GM12892 (cell line): ENCODE results near the gene PILRA. TPM values are rescaled to one million over a fixed set of nuclear protein-coding genes. Genes with fewer than 3 reads are reported as not detected.
"Not testable (repeated sequence)": the region's sequence is repeated elsewhere in the genome, so short reads cannot be mapped to it uniquely, and the experiment has no call there.

Experiments
- DNase-seq: peaks from one replicate; pipeline ENCODE4 v3.0.0; 2011; ENCODE audit not compliant: insufficient read length
- FAIRE-seq: peaks from 2 replicates; lab custom pipeline; 2011; peaks lifted over from hg19 to GRCh38; lab: Jason Lieb, UNC
- POLR2A ChIP-seq: IDR thresholded peaks from 2 replicates; pipeline ENCODE4 v1.6.1; 2011; ENCODE audit warnings: low read depth, low read length, control low read depth
- POLR2AphosphoS5 ChIP-seq: IDR thresholded peaks from 2 replicates; pipeline ENCODE4 v1.6.1; 2011; ENCODE audit warnings: low read depth, low read length, control low read depth
- TAF1 ChIP-seq: IDR thresholded peaks from 2 replicates; pipeline ENCODE4 v1.6.1; 2011; ENCODE audit warnings: low read depth, mild to moderate bottlenecking, control low read depth, low read length, borderline replicate concordance
- polyA plus RNA-seq: library from polyadenylated mRNA; unstranded; fragments of >200 nt; gene quantifications from one replicate; pipeline ENCODE4 v1.2.1, GENCODE V29; 2012; ENCODE audit warnings: missing spikeins, inconsistent platforms; ENCODE audit not compliant: missing spikeins

The PILRA gene
- polyA plus RNA-seq = 3.9 TPM

DNA sequence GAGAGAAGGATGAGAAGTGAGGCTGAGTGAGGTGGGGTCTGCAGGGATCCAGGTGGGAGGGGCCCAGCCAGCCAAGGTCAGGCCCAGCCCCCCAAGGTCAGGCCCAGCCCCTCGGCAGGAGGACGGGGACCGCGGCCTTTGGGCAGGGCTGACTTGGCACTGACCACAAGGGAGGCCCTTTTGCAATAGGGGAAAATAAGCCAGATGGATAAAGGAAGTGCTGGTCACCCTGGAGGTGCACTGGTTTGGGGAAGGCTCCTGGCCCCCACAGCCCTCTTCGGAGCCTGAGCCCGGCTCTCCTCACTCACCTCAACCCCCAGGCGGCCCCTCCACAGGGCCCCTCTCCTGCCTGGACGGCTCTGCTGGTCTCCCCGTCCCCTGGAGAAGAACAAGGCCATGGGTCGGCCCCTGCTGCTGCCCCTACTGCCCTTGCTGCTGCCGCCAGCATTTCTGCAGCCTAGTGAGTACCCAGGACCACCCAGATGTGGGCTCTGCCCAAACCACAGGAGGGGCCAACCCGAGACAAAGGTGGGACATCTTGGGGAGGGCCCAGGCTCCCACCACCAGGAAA lies at the start of gene PILRA:
Gene PILRA (plus strand): TSS at position 227 of the 571 bp plus-strand sequence. CDS start 170 bp downstream, at position 397.
- no peak for FAIRE-seq
- TF ChIP-seq POLR2A (no peak), POLR2AphosphoS5 (no peak), TAF1 (no peak)
- DNase-seq = no peak

GRCh38 chr7:100324194-100324593 lies 49.1 kb upstream of the PILRA start:
- DNase-seq, FAIRE-seq: not testable (repeated sequence)

- not testable (repeated sequence) for FAIRE-seq, DNase-seq
Measured at GRCh38 chr7:100325671-100326070, 47.6 kb upstream of the PILRA start.

GRCh38 chr7:100326914-100327313 lies 46.4 kb upstream of the PILRA start:
- not testable (repeated sequence) for FAIRE-seq, DNase-seq

- peak; percentile 83 for DNase-seq
- FAIRE-seq = not testable (repeated sequence)
- peak; percentile 96 for TF ChIP-seq POLR2A
- peak; percentile 95 for TF ChIP-seq POLR2AphosphoS5
Measured at GRCh38 chr7:100335566-100336466, 37.5 kb upstream of the PILRA start.

DNA sequence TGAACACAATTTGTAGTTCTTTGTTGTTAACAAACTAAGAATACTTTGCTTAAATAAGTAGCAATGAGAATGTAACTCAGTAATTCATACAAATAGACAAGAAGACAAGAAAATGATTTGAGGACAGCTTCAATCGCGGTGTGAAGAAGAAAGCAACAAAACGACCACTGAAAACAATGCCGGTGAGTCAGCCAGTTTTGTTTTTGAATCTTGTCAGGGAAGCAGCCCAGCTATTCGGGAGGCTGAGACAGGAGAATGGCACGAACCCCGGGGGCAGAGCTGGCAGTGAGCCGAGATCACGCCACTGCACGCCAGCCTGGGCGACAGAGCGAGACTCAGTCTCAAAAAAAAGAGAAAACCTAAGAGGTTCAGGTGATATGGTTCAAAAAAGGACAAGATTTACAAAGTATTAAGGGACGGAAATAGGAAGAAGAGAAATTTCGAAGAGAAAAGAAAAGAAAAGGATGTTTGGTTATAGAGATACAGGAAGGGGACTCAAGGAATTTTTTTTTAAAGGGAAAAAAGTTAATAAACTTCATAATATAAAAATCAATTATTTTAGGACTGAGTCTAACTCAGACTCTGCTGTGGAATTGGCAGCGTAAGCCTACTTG lies 35.1 kb upstream of the PILRA start:
- not testable (repeated sequence) for FAIRE-seq, DNase-seq

DNA sequence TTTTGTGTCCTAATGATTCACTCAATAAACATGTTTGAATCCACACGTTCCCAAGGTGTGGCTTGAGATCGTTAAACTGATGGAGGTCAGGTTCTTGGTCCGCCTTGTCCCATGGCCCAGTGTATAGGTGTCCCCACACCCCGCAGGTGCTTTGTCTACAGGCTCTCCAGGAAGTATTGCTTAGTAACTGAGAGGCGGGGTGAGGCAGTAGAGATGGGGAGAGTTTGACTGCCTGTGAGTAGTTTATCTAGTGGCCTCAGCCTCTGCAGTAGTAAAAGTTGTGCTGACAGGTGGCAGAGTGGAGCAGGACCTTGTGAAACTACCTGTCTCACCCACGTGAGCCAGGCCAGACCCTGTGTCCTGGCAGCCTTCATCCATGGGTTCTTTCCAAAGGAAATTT lies 32.0 kb upstream of the PILRA start:
- not testable (repeated sequence) for FAIRE-seq, DNase-seq

DNA sequence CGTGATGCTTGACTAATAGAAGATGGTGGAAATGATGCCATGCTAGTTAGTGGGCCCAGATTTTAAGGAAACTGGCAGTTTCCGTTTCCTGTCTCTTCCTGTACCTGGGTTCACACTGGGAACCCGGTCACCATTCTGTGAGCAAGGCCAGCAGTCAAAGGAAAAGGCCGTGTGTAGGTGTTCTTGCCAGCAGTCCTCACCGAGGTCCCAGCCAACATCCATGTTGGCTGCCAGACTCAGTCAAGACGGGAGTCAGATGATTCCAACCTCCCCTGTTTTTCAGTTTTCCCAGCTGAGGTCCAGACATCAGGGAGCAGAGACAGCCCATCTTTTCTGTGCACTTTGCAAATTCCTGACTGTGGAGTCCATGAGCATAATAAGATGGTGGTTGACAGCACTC lies 30.5 kb upstream of the PILRA start:
- no peak for TF ChIP-seq POLR2A
- no peak for TF ChIP-seq TAF1
- TF ChIP-seq POLR2AphosphoS5 = no peak
- FAIRE-seq = no peak
- DNase-seq = no peak

- DNase-seq, FAIRE-seq: not testable (repeated sequence)
Measured at GRCh38 chr7:100344124-100344559, 29.1 kb upstream of the PILRA start.

- peak; percentile 96 for FAIRE-seq
- not testable (repeated sequence) for DNase-seq
- TF ChIP-seq POLR2A = peak; percentile 20; the same call in 1 of the 2 replicates
Measured at GRCh38 chr7:100344560-100345287, 28.6 kb upstream of the PILRA start.

DNA sequence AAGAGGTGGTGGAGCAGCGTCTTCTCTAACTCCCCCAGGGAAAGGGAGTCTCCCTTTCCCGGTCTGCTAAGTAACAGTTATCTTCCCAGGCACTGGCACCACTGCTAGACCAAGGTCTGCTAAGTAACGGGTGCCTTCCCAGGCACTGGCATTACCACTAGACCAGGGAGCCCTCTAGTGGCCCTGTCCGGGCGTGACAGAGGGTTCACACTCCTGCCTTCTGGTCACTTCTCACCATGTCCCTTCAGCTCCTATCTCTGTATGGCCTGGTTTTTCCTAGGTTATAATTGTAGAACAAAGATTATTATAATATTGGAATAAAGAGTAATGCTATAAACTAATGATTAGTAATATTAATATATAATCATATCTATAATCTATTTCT lies 28.0 kb upstream of the PILRA start:
- not testable (repeated sequence) for DNase-seq, FAIRE-seq

GRCh38 chr7:100346921-100347320 lies 26.4 kb upstream of the PILRA start:
- DNase-seq (no peak), FAIRE-seq (no peak)
- TF ChIP-seq POLR2AphosphoS5 (no peak), TAF1 (no peak), POLR2A (no peak)

DNA sequence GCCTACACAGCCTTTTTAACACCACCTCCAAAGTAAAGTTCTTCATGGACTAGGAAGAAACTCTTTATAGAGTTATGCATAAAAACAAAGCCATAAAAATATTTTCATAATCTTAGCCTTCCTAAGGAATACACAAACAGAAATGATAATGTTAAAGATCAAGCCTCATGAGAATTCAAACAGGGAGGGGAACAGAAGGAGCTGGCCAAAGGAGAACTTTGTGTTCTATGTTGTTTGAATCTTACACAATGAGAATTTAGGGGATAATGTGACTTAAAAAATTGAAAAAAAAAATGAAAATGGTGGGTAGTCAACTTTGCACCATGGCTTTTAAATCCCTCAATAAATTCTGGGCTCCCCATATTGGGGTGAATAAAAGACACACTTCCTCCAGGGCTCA lies 24.5 kb upstream of the PILRA start:
- TF ChIP-seq POLR2A (no peak), POLR2AphosphoS5 (no peak), TAF1 (no peak)
- no peak for FAIRE-seq
- DNase-seq = no peak
